ENCODE data around the gene RFX5.
"Not testable (repeated sequence)": the region's sequence is repeated elsewhere in the genome, so short reads cannot be mapped to it uniquely, and the experiment has no call there.

DNA sequence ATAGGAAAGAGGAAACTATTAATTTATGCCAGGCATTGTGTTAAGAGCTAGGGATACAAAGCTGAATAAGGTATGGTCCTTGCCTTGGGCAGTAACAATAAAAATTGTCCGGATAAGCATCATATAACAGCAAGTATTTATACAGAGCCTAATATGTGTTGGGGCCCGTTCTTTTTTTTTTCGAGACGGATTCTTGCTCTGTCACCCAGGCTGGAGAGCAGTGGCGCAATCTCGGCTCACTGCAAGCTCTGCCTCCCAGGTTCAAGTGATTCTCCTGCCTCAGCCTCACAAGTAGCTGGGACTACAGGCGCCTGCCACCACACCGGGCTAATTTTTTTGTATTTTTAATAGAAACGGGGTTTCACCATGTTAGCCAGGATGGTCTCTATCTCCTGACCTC, 3.3 kb upstream of the RFX5 start:
- TF ChIP-seq, protein P1, sequence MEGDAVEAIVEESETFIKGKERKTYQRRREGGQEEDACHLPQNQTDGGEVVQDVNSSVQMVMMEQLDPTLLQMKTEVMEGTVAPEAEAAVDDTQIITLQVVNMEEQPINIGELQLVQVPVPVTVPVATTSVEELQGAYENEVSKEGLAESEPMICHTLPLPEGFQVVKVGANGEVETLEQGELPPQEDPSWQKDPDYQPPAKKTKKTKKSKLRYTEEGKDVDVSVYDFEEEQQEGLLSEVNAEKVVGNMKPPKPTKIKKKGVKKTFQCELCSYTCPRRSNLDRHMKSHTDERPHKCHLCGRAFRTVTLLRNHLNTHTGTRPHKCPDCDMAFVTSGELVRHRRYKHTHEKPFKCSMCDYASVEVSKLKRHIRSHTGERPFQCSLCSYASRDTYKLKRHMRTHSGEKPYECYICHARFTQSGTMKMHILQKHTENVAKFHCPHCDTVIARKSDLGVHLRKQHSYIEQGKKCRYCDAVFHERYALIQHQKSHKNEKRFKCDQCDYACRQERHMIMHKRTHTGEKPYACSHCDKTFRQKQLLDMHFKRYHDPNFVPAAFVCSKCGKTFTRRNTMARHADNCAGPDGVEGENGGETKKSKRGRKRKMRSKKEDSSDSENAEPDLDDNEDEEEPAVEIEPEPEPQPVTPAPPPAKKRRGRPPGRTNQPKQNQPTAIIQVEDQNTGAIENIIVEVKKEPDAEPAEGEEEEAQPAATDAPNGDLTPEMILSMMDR (IDR thresholded peaks at IDR 0.05) = not testable (repeated sequence)
- TF ChIP-seq POLR2A (IDR thresholded peaks at IDR 0.05) = not testable (repeated sequence)
